H1 (cell line): ENCODE measurements around the gene CCT3. TPM values are rescaled to one million over a fixed set of nuclear protein-coding genes. Genes with fewer than 3 reads are reported as not detected.

Experiments used
- CTCF ChIA-PET: fragments of 300-600 bp; sonication (Branson Sonifier 250); formaldehyde crosslinking; loops from one replicate; lab custom pipeline; 2021; ENCODE audit not compliant: partially characterized antibody; lab: Charles Lee
- POLR2A ChIA-PET: fragments of 300-600 bp; sonication (Branson Sonifier 250); formaldehyde crosslinking; loops from one replicate; lab custom pipeline; 2021; ENCODE audit warnings: inconsistent platforms; ENCODE audit not compliant: partially characterized antibody; lab: Charles Lee
- DNase-seq, 2 experiments: peaks; one replicate each; pipeline versions ENCODE4 v3.0.0 to v3.0.0-alpha.2; 2010 to 2022; ENCODE audit warnings: low spot score in 2 of 2, low read depth in 1 of 2, mixed read lengths in 1 of 2
- FAIRE-seq: peaks from 2 replicates; lab custom pipeline; 2011; peaks lifted over from hg19 to GRCh38; lab: Jason Lieb, UNC
- H2AFZ ChIP-seq: 2 replicates; pipeline ENCODE4 v1.8.1; 2012; ENCODE audit warnings: low read length, inconsistent platforms
- H2AK5ac ChIP-seq: 2 replicates; pipeline ENCODE4 v1.6.1; 2013; ENCODE audit warnings: low read depth, low read length
- H2BK120ac ChIP-seq: replicated peaks from 2 replicates; pipeline ENCODE3; 2013; ENCODE audit warnings: low read depth, low read length, inconsistent platforms
- H2BK12ac ChIP-seq: 2 replicates; pipeline ENCODE4 v1.6.1; 2013; ENCODE audit warnings: low read depth, low read length
- H2BK15ac ChIP-seq: 2 replicates; pipeline ENCODE4 v1.6.1; 2013; ENCODE audit warnings: low read length
- H2BK20ac ChIP-seq: 2 replicates; pipeline ENCODE4 v1.6.1; 2013; ENCODE audit warnings: low read length
- H2BK5ac ChIP-seq: 2 replicates; pipeline ENCODE4 v1.6.1; 2013; ENCODE audit warnings: low read depth, low read length
- H3K14ac ChIP-seq: 2 replicates; pipeline ENCODE4 v1.6.1; 2013; ENCODE audit warnings: inconsistent platforms; ENCODE audit not compliant: insufficient read length
- H3K18ac ChIP-seq: 2 replicates; pipeline ENCODE4 v1.6.1; 2013; ENCODE audit warnings: low read length; ENCODE audit errors: extremely low read depth
- H3K23ac ChIP-seq: 2 replicates; pipeline ENCODE4 v1.6.1; 2013; ENCODE audit warnings: inconsistent platforms; ENCODE audit not compliant: insufficient read length
- H3K23me2 ChIP-seq: 2 replicates; pipeline ENCODE4 v1.6.1; 2013; ENCODE audit warnings: low read depth, low read length
- H3K27ac ChIP-seq: 2 replicates; pipeline ENCODE4 v1.6.1; 2011; ENCODE audit warnings: low read depth, low read length, inconsistent platforms
- H3K27me3 ChIP-seq, 4 experiments: replicated peaks in 1 of 4; 1 replicate in 1 of 4; 2 replicates in 3 of 4; pipeline versions ENCODE4 v1.6.1 to v1.8.1; 2011 to 2013; ENCODE audit warnings: low read length in 3 of 4, mild to moderate bottlenecking in 3 of 4, inconsistent platforms in 2 of 4, mixed read lengths in 2 of 4, moderate library complexity in 1 of 4; ENCODE audit not compliant: control insufficient read depth in 3 of 4, insufficient read depth in 3 of 4; ENCODE audit errors: extremely low read depth in 1 of 4
- H3K36me3 ChIP-seq, 4 experiments: 2 replicates each; pipeline versions ENCODE4 v1.6.1 to v1.8.1; 2011 to 2013; ENCODE audit warnings: mild to moderate bottlenecking in 4 of 4, low read length in 3 of 4, moderate library complexity in 2 of 4, control low read depth in 1 of 4, inconsistent platforms in 1 of 4; ENCODE audit not compliant: insufficient read depth in 4 of 4, control insufficient read depth in 2 of 4
- H3K4ac ChIP-seq: replicated peaks from 2 replicates; pipeline ENCODE3; 2013; ENCODE audit warnings: low read length, low read depth, mixed read lengths, inconsistent platforms; ENCODE audit not compliant: insufficient read length
- H3K4me1 ChIP-seq, 4 experiments: replicated peaks in 1 of 4; 1 replicate in 1 of 4; 2 replicates in 3 of 4; pipeline versions ENCODE4 v1.6.1 to v1.8.1; 2011 to 2013; ENCODE audit warnings: low read length in 3 of 4, inconsistent platforms in 2 of 4, mixed read lengths in 1 of 4; ENCODE audit not compliant: insufficient read depth in 4 of 4, control insufficient read depth in 3 of 4
- H3K4me2 ChIP-seq, 2 experiments: 2 replicates each; pipeline versions ENCODE4 v1.6.1 to v1.8.1; 2011 to 2013; ENCODE audit warnings: low read depth in 2 of 2, low read length in 2 of 2, control low read depth in 1 of 2, inconsistent platforms in 1 of 2, mild to moderate bottlenecking in 1 of 2; ENCODE audit not compliant: insufficient read depth in 1 of 2
- H3K4me3 ChIP-seq, 4 experiments: fragments of 200-600, 300-600 bp in 1 of 4; sonication (generic), shearing (Covaris generic), sonication (Bioruptor Twin) in 1 of 4; 2 replicates each; pipeline versions ENCODE4 v1.5.1 to v1.8.1; 2011 to 2016; ENCODE audit warnings: low read length in 4 of 4, low read depth in 3 of 4, control low read depth in 2 of 4, inconsistent platforms in 2 of 4, mild to moderate bottlenecking in 2 of 4, mixed read lengths in 1 of 4, moderate library complexity in 1 of 4; ENCODE audit not compliant: insufficient read depth in 2 of 4; ENCODE audit errors: extremely low read depth in 1 of 4
- H3K56ac ChIP-seq: replicated peaks from 2 replicates; pipeline ENCODE3; 2013; ENCODE audit warnings: low read depth, mild to moderate bottlenecking, mixed read lengths, low read length, inconsistent platforms; ENCODE audit not compliant: insufficient read length
- H3K79me1 ChIP-seq: 2 replicates; pipeline ENCODE4 v1.6.1; 2013; ENCODE audit warnings: low read depth, low read length, control low read depth
- H3K79me2 ChIP-seq, 2 experiments: 2 replicates each; pipeline versions ENCODE4 v1.6.1 to v1.8.1; 2012 to 2013; ENCODE audit warnings: low read length in 2 of 2, mild to moderate bottlenecking in 2 of 2, inconsistent platforms in 1 of 2; ENCODE audit not compliant: insufficient read depth in 2 of 2, control insufficient read depth in 1 of 2
- H3K9ac ChIP-seq, 4 experiments: replicated peaks in 1 of 4; 1 replicate in 1 of 4; 2 replicates in 3 of 4; pipeline versions ENCODE4 v1.6.1 to v1.8.1; 2011 to 2013; ENCODE audit warnings: low read depth in 3 of 4, low read length in 3 of 4, control low read depth in 2 of 4, mild to moderate bottlenecking in 2 of 4, moderate library complexity in 2 of 4, inconsistent platforms in 1 of 4; ENCODE audit errors: extremely low read depth in 1 of 4
- H3K9me3 ChIP-seq, 2 experiments: 2 replicates each; pipeline versions ENCODE4 v1.6.1 to v1.8.1; 2012 to 2013; ENCODE audit warnings: mild to moderate bottlenecking in 2 of 2, moderate library complexity in 2 of 2, control low read depth in 1 of 2, inconsistent platforms in 1 of 2, low read depth in 1 of 2, low read length in 1 of 2, mixed read lengths in 1 of 2; ENCODE audit not compliant: insufficient read depth in 2 of 2
- H4K20me1 ChIP-seq, 2 experiments: replicated peaks in 1 of 2; 2 replicates each; pipeline versions ENCODE3 to v1.8.1; 2011 to 2013; ENCODE audit warnings: inconsistent platforms in 2 of 2, low read length in 2 of 2, mild to moderate bottlenecking in 1 of 2; ENCODE audit not compliant: insufficient read depth in 2 of 2, control insufficient read depth in 1 of 2
- H4K5ac ChIP-seq: 2 replicates; pipeline ENCODE4 v1.6.1; 2013; ENCODE audit warnings: low read length, low read depth, mixed read lengths, inconsistent platforms; ENCODE audit not compliant: insufficient read length
- H4K8ac ChIP-seq: 2 replicates; pipeline ENCODE4 v1.8.0; 2013; ENCODE audit warnings: mild to moderate bottlenecking, moderate library complexity, low read length, inconsistent platforms; ENCODE audit not compliant: insufficient read depth; ENCODE audit errors: extremely low read depth
- H4K91ac ChIP-seq: replicated peaks from 2 replicates; pipeline ENCODE3; 2013; ENCODE audit warnings: low read length, mixed read lengths, inconsistent platforms; ENCODE audit not compliant: insufficient read length
- ASH2L ChIP-seq: fragments of 200-600, 300-600 bp; sonication (generic); IDR thresholded peaks from one replicate; pipeline ENCODE4 v1.7.1; 2017; ENCODE audit warnings: low read length
- BCL11A ChIP-seq, 2 experiments: IDR thresholded peaks; one replicate each; pipeline ENCODE4 v1.6.1; 2011; ENCODE audit warnings: low read depth in 2 of 2, low read length in 2 of 2, mild to moderate bottlenecking in 2 of 2
- CTBP2 ChIP-seq: IDR thresholded peaks from 2 replicates; pipeline ENCODE4 v1.7.0; 2011; ENCODE audit warnings: borderline replicate concordance, mild to moderate bottlenecking, moderate library complexity, mixed read lengths, low read length; ENCODE audit not compliant: insufficient read depth, insufficient read length
- EP300 ChIP-seq, 2 experiments: IDR thresholded peaks; 1 replicate in 1 of 2; 2 replicates in 1 of 2; pipeline ENCODE4 v1.6.1; 2011 to 2012; ENCODE audit warnings: low read depth in 2 of 2, low read length in 2 of 2, mild to moderate bottlenecking in 2 of 2, borderline replicate concordance in 1 of 2, inconsistent platforms in 1 of 2, moderate library complexity in 1 of 2
- GABPA ChIP-seq: IDR thresholded peaks from 2 replicates; pipeline ENCODE4 v1.6.1; 2011; ENCODE audit warnings: mild to moderate bottlenecking, low read length, moderate library complexity, borderline replicate concordance; ENCODE audit not compliant: insufficient read depth
- HDAC2 ChIP-seq, 2 experiments: fragments of 300-600 bp in 1 of 2; sonication (generic) in 1 of 2; IDR thresholded peaks; 2 replicates each; pipeline ENCODE4 v1.6.1; 2011 to 2012; ENCODE audit warnings: low read depth in 2 of 2, low read length in 2 of 2, mild to moderate bottlenecking in 2 of 2, moderate library complexity in 2 of 2, borderline replicate concordance in 1 of 2, inconsistent platforms in 1 of 2
- KDM1A ChIP-seq: fragments of 200-600, 300-600 bp; sonication (generic); IDR thresholded peaks from 2 replicates; pipeline ENCODE4 v1.7.1; 2016; ENCODE audit warnings: mild to moderate bottlenecking, low read length, borderline replicate concordance
- KDM5A ChIP-seq: fragments of 200-600 bp; IDR thresholded peaks from 2 replicates; pipeline ENCODE4 v1.7.1; 2012; ENCODE audit warnings: mild to moderate bottlenecking, low read length, inconsistent platforms, mixed read lengths
- NANOG ChIP-seq: IDR thresholded peaks from 2 replicates; pipeline ENCODE4 v1.6.1; 2011; ENCODE audit warnings: low read length, low read depth, mild to moderate bottlenecking, inconsistent platforms; ENCODE audit not compliant: insufficient read depth, poor library complexity, severe bottlenecking
- POLR2A ChIP-seq, 2 experiments: IDR thresholded peaks; 1 replicate in 1 of 2; 2 replicates in 1 of 2; pipeline ENCODE4 v1.6.1; 2011; ENCODE audit warnings: low read depth in 2 of 2, low read length in 2 of 2, mild to moderate bottlenecking in 2 of 2; ENCODE audit errors: control extremely low read depth in 1 of 2
- POLR2AphosphoS5 ChIP-seq: IDR thresholded peaks from 2 replicates; pipeline ENCODE4 v1.6.1; 2011; ENCODE audit warnings: low read depth, low read length
- RFX5 ChIP-seq: IDR thresholded peaks from 2 replicates; pipeline ENCODE4 v1.6.1; 2011; ENCODE audit warnings: low read depth, low read length, improper control_type of control experiment, borderline replicate concordance
- TAF1 ChIP-seq: IDR thresholded peaks from 2 replicates; pipeline ENCODE4 v1.6.1; 2011; ENCODE audit warnings: mild to moderate bottlenecking, low read depth, low read length
- polyA plus RNA-seq, 7 experiments: library from polyadenylated mRNA; depleted of rRNA in 3 of 7; stranded (reverse) in 5 of 7; unstranded in 2 of 7; fragments of >200 nt in 5 of 7; fragments of 200-250 nt in 2 of 7; gene quantifications; 1 replicate in 5 of 7; 2 replicates in 1 of 7; 4 replicates in 1 of 7; pipeline versions ENCODE4 v1.2.1 to v1.2.3, GENCODE V29; 2011 to 2013; ENCODE audit warnings: missing spikeins in 2 of 7, mixed read lengths in 2 of 7
- total RNA-seq: library from RNA; stranded (reverse); fragmentation: NEBNext Ultra II Directional; extraction: Animal tissue kit (Norgen Biotek cat#: 25700); gene quantifications from 2 replicates; pipeline ENCODE4 v1.2.1, GENCODE V29; 2021
- TF ChIP-seq, protein P1 (sequence below): IDR thresholded peaks from 2 replicates; pipeline ENCODE4 v1.6.1; 2012; ENCODE audit warnings: inconsistent platforms

The CCT3 gene
- total and polyA plus RNA-seq, 2 of the 8 experiments (the other 6 are each of a cell fraction or from before 2014, with no cell fraction given), result 431 to 480 TPM

DNA sequence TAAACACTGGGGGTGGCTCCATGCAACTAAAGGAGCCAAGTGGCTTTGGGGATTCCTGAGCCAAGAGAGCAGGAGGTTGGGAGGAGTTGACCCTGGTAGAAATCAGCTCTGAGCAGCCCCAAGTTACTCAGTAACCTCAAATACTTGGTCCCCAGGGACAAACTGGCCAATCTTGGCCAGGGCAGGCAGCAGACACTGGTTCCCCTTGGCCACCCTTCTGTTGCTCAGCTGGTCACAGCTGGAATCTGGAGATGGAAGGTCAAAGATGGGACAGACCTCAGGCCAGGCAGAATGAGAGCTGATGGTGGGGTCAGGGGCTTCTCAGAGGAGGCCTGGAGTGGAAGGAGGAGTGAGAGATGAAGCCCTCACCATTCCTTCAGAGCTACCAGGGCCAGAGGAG is 27.7 kb upstream of the CCT3 start:
- Histone ChIP-seq H2BK12ac (no peak overlapping the region), H2BK15ac (no peak overlapping the region), H3K23ac (no peak overlapping the region), H2BK5ac (no peak overlapping the region), H3K9me3 (no peaks in the 10 kb centered on the region), H3K4me3 (no peak overlapping the region), H2BK120ac (no peak overlapping the region), H3K27me3 (peaks cover 0 to 13% (median 10%) of the 10 kb centered on the region in 4 experiments; a peak in 6 of 7 replicates), H3K14ac (no peak overlapping the region), H2AFZ (no peak overlapping the region), H3K9ac (no peak overlapping the region), H3K56ac (no peak overlapping the region), H2BK20ac (no peak overlapping the region), H4K20me1 (no peaks in the 10 kb centered on the region), H3K4ac (no peak overlapping the region), H3K36me3 (no peaks in the 10 kb centered on the region), H3K79me2 (no peaks in the 10 kb centered on the region), H3K23me2 (peaks cover 9% of the 10 kb centered on the region; the same call in 1 of the 2 replicates), H3K79me1 (no peaks in the 10 kb centered on the region), H4K8ac (no peak overlapping the region; the same call in 1 of the 2 replicates), H3K27ac (no peak overlapping the region), H3K18ac (no peak overlapping the region), H4K5ac (no peak overlapping the region), H3K4me2 (no peak overlapping the region), H2AK5ac (no peak overlapping the region), H3K4me1 (peaks cover 0 to 7% (median 4%) of the 10 kb centered on the region in 4 experiments; a peak in 5 of 7 replicates), H4K91ac (no peak overlapping the region)
- CTCF ChIA-PET, result interaction anchor here (0.5 to 2.3 kb wide), 7 partner anchors 8 to 80 kb away, joined by 3 to 16 read pairs (median 4); no protein-coding TSS in a partner anchor
- no peak for FAIRE-seq
- no peak for DNase-seq
- POLR2A ChIA-PET, result interaction anchor here (1.2 kb wide), 2 partner anchors 9 to 23 kb away, joined by 3 read pairs; no protein-coding TSS in a partner anchor
- TF ChIP-seq POLR2AphosphoS5 (no peak), ASH2L (no peak), GABPA (no peak), HDAC2 (IDR thresholded peaks at IDR 0.05; ENCODE audit: borderline replicate concordance in 1 of 2, low read depth in 2 of 2, low read length in 2 of 2) (no peak), POLR2A (IDR thresholded peaks at IDR 0.05; ENCODE audit: control extremely low read depth in 1 of 2, low read depth in 2 of 2, low read length in 2 of 2) (no peak), TAF1 (no peak), KDM5A (no peak), BCL11A (IDR thresholded peaks at IDR 0.05; ENCODE audit: low read depth in 2 of 2, low read length in 2 of 2) (no peak), NANOG (no peak), RFX5 (no peak), EP300 (IDR thresholded peaks at IDR 0.05; ENCODE audit: borderline replicate concordance in 1 of 2, low read depth in 2 of 2, low read length in 2 of 2) (no peak), CTBP2 (no peak), KDM1A (no peak)
- TF ChIP-seq, protein P1, sequence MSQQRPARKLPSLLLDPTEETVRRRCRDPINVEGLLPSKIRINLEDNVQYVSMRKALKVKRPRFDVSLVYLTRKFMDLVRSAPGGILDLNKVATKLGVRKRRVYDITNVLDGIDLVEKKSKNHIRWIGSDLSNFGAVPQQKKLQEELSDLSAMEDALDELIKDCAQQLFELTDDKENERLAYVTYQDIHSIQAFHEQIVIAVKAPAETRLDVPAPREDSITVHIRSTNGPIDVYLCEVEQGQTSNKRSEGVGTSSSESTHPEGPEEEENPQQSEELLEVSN, result no peak
